HG02870 (cell line): ENCODE results near the gene PLAGL2.
"Not testable (repeated sequence)": the region's sequence is repeated elsewhere in the genome, so short reads cannot be mapped to it uniquely, and the experiment has no call there.

Experiments used
- ATAC-seq: cut with Tn5 transposase; IDR thresholded peaks from one replicate; pipeline ENCODE4 v1.9.1; 2021; ENCODE audit warnings: mild to moderate bottlenecking, moderate library complexity; ENCODE audit not compliant: unreplicated experiment

The PLAGL2 gene

GRCh38 chr20:32204205-32205109 lies 3.1 kb downstream of the PLAGL2 start:
- ATAC-seq: no peak

DNA sequence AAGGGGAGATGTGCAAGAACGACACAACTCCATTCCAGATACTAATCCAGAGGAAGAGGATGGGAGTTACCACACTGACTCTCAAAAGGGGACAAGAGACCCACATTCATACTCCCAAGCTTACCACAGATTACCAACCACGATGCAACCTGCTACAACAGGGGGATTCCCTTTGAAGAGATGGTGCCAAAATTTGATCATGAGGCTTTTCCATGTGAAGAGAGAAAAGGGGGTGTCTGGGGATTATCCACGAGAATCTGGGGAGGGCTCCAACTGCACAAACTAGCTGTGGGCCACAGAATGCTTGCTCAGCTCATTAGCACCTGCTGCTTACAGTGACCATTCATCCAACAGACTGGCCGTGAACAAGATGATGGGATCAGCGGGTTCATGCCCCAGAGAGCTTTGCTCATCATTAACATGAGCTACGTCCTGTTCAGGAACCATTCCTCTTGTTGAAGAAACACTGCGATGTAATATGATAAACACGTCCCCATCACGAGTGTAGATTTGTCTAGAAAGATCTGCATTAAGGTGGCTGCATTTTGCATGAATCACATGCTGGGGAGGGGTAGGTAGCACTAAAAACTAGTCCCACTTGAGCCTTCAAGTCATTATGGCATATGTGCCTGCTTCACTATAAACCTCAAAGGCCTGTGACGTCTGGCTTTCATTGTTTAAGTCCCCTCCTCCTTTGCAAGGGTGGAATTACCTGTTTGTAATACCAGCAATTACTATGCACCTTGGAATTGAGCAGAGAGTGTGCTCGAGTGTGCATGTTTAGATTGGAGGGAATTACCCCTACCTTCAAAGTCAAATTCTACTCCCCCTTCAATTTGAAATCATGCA lies 4.0 kb downstream of the PLAGL2 start:
- no peak for ATAC-seq

DNA sequence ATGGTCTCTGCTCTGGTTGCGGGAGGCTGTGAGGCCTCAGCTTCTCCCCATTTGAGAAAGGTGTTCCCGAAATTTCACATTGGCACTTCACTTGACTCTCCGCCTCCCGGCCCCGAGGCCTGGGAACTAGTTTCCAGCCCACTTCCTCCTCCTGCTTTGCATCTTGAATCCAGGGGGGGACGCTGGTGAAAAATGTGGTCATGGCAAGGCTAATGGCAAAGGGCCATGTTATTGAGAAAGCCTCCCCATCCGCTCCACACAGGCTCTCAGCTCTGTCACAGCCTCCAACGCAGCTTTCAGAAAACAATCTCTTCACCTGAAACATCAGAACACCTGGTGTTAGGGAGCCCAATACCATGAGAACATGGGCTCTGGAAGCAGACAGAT lies 5.6 kb downstream of the PLAGL2 start:
- no peak for ATAC-seq

GRCh38 chr20:32201296-32201976 lies 6.1 kb downstream of the PLAGL2 start:
- no peak for ATAC-seq

DNA sequence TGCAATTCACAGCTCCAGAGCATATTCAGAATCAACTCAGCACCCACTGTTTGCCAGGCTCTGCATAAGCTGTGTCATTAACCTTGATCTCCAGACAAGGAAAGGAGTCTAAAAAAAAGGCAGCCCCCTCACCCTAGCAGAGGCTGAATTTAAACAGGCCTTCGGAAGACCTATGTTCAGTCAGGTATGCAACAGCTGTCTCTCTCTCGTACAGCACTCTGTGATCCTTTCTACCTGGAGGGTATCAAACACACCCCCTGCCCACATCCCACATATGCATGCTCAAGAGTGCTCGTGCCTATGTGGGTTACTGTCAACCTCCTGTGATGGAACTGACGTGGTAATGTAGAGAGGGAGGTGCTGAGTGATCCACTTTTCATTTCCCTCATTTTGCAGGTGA lies 8.5 kb downstream of the PLAGL2 start:
- ATAC-seq: no peak

GRCh38 chr20:32197136-32197535 lies 10.4 kb downstream of the PLAGL2 start:
- ATAC-seq: not testable (repeated sequence)

DNA sequence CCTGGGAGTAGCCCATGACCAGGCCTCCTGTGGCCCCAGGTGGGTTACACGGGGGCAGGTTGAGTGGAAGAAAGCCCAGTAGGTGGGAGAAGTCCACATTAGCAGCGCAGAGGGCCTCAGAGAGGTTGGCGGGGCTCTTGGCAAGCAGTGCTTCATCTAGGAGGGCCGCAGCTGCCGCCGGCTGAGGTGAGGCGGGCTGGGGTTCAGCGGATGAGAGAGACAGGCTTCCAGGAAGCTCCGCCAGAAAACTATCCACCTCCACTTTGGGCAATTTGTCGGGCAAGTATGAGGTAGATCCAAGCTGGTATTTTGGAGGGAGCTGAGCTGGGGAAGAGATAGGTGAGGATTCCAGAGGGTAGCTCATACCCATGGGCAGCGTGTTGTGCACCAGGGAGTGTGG lies 10.9 kb downstream of the PLAGL2 start:
- not testable (repeated sequence) for ATAC-seq

DNA sequence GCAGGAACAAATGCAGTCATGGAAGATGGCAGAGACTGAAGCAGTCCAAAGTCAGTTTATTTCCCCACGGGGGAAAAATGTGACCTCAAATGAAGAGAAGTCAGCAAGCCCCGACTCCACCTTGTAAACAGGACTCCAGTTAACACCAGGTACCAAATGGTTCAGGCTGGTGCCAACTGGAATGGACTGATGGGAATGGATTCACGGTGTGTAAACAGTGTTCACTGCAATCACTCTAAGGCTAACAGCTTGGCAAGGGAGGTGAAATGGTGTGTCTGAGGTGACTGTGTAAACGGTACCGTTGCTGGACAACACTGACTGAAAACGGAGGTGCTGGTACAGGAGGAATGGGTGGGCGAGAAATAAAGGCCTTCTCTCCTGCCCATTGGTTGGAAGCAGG lies 12.0 kb downstream of the PLAGL2 start:
- ATAC-seq: no peak

DNA sequence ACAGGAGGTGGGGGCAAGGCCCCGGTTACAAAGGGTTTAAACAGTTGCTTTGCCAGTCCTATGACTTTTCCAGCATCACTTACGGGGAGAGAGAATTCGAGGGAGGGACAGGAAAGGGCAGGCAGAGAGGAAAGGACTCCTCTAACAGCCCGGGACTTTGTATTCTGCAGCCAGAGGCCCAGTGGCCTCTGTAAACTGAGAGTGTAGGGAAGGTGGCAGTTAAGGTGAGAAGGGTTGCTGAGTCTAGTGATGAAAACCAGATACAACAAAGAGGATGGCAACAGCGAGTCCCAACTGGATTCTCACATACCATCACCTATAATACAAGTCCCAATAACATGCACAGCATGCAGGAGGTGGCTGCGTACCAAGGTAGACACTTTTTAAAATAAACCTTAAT lies 13.5 kb downstream of the PLAGL2 start:
- no peak for ATAC-seq

- not testable (repeated sequence) for ATAC-seq
These were observed 14.2 kb downstream of the PLAGL2 start for GRCh38 chr20:32193336-32193735.

GRCh38 chr20:32192698-32193097 lies 14.8 kb downstream of the PLAGL2 start:
- no peak for ATAC-seq

- ATAC-seq: no peak
These were observed 15.7 kb downstream of the PLAGL2 start for GRCh38 chr20:32191873-32192272.

DNA sequence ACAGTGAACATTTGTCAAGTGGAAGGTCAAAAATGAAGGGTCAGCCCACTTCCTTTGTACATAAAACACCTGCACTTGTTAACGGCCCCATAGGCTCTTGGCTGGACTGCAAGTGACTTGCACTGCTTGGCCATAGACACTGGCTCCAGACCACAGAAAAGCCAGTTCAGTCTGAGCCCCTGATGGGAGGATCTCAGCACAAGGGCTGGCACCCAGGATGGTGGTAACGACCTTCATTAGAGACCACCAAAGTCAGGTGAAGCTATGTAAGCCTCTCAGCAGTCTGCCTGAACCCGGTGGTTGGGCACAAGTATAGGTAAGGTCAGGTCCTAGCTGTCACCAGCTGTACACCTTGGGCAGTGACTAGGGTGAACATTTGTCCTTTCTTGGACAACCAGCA lies 16.1 kb downstream of the PLAGL2 start:
- ATAC-seq: no peak

- no peak for ATAC-seq
These were observed 16.7 kb downstream of the PLAGL2 start for GRCh38 chr20:32190616-32191415.

GRCh38 chr20:32189691-32190615 lies 17.6 kb downstream of the PLAGL2 start:
- no peak for ATAC-seq

DNA sequence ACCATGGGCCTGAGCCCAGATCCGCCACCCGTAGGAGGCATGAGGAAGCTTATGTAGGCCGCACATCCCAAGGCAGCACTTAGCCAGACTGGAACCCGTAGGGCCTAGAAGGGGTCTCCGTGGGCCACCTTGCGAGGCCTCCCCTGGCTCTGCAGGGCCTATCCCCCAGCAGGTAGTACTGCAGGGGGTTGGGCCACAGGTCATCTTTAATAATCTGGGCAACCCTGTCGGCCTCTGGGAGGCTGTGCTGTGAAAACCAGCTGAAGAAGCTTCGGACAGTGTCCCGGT lies 18.5 kb downstream of the PLAGL2 start:
- ATAC-seq: no peak

DNA sequence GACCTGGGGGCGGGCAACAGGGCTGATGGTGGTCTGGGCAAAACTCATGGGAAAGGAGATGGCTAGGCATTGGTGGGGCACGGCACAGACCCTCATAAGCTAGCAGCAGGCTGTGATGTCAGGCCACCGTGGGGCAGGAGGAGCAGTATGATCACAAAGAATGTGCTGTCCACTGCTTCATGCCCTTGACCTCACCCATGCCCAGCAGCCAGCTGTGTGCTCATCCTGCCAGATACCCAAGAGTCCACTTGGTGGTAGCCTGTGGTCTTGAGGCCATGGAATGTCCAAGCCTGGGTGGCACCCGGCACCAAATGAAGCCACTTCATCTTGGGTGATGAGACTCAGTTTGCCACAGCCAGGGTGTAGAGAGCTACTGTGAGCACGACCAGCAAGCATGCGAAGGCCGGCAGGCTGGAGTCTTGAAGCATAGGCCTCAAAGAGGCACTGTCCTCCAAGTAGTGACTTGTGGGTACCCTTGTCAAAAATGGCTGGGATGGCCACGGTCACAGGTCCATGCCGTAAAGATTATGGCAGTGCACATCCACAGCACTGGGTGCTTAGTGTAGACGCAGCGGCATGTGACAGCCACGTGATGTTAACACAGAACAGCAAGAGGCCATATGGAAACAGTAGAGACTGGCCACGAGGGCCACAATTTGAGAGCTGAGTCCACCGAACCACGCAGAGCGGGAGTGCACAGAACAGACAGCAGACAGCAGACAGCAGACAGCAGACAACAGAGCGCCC lies 19.0 kb downstream of the PLAGL2 start:
- no peak for ATAC-seq

DNA sequence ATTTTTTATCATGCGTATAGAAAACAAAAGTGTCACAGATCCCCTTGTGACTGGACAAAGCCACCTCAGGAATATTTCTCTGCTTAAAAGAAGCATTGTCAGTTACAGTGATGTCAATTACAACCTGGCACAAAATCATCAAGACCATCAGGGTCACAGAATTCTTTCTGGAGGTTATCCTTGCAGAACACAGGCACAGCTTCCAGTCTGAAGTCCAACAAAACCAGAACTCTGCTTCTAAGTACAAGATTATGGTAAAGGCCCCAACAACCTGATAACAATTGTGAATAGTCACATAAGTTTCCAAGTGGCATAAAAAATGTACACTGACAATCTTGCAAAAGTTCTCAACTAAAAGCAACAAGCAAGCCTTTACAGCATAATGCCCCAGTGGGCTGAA lies 21.0 kb downstream of the PLAGL2 start:
- no peak for ATAC-seq
